Measurements from ENCODE around the gene LBHD2. TPM values are rescaled to one million over a fixed set of nuclear protein-coding genes. Genes with fewer than 3 reads are reported as not detected.

The LBHD2 gene
- total and polyA plus RNA-seq, 2 of the 8 experiments (the other 6 are each of a cell fraction or from before 2014, with no cell fraction given), result not detected

DNA sequence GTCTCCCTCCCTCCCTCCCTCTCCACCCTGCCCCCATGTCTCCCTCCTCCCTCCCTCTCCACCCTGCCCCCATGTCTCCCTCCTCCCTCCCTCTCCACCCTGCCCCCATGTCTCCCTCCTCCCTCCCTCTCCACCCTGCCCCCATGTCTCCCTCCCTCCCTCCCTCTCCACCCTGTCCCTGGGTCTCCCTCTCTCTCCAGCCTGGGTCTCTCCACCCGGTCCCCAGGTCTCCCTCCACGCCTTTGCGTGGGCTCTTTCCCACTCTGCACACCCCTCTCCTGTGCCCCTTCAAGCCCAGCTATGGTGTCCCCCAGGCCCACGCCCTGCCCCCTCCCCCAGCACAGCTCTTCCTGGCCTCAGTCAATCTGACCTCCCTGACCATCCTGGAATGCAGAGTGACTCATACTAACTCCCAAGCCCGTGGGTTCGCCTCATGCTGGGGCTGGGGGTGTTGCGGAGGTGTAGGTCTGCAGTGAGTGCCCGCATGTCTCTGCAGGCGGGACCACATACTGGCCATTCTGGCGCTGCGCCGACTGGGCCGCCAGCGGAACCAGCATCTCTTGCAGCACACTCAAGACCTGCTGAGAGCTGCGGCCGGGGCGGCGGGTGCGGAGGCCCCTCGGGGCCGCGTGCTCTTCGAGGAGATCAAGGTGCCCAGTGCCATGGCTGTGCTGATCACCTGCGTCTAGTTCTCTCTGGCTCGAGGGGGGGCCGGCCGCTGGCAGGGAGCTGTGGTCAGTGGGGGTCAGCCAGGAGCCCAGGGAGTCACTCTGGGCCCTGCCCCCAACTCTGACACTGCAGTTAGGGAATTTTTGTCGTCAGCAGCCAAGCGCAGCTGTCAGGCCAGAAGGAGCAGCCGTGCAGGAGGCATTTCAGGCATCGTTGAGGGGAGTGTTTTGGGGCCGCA lies 25.8 kb downstream of the LBHD2 start (continued):
- TF ChIP-seq SIRT6 (IDR thresholded peaks at IDR 0.05; ENCODE audit: low read length) (no peak), GABPA (IDR thresholded peaks at IDR 0.05; ENCODE audit: borderline replicate concordance, insufficient read depth, low read length) (peak; percentile 27; the same call in 1 of the 2 replicates), CBX5 (IDR thresholded peaks at IDR 0.05; ENCODE audit: low read depth, low read length) (no peak), SIX5 (IDR thresholded peaks at IDR 0.05; ENCODE audit: low read depth, low read length) (no peak), POLR2AphosphoS5 (IDR thresholded peaks at IDR 0.05; ENCODE audit: low read depth, low read length) (peak; percentile 19; the same call in 1 of the 2 replicates), JUN (IDR thresholded peaks at IDR 0.05; ENCODE audit: low read depth, low read length) (peak; percentile 29; the same call in 1 of the 2 replicates), TEAD4 (IDR thresholded peaks at IDR 0.05; ENCODE audit: low read depth, low read length) (peak; percentile 89), TAF7 (optimal IDR thresholded peaks at IDR 0.05; ENCODE audit: borderline replicate concordance, low read depth, low read length) (no peak), NRF1 (IDR thresholded peaks at IDR 0.05; ENCODE audit: low read depth, low read length) (no peak), JUND (IDR thresholded peaks at IDR 0.05; ENCODE audit: low read length) (peak; percentile 93), SUZ12 (IDR thresholded peaks at IDR 0.05; ENCODE audit: low read length) (0 out of 2 replicates have a peak, but pooled peaks have one; percentile 4)
- TF ChIP-seq, protein P1, sequence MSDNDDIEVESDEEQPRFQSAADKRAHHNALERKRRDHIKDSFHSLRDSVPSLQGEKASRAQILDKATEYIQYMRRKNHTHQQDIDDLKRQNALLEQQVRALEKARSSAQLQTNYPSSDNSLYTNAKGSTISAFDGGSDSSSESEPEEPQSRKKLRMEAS (IDR thresholded peaks at IDR 0.05), result peak; percentile 72
